Measurements from ENCODE around the gene RIMBP2.

The RIMBP2 gene

DNA sequence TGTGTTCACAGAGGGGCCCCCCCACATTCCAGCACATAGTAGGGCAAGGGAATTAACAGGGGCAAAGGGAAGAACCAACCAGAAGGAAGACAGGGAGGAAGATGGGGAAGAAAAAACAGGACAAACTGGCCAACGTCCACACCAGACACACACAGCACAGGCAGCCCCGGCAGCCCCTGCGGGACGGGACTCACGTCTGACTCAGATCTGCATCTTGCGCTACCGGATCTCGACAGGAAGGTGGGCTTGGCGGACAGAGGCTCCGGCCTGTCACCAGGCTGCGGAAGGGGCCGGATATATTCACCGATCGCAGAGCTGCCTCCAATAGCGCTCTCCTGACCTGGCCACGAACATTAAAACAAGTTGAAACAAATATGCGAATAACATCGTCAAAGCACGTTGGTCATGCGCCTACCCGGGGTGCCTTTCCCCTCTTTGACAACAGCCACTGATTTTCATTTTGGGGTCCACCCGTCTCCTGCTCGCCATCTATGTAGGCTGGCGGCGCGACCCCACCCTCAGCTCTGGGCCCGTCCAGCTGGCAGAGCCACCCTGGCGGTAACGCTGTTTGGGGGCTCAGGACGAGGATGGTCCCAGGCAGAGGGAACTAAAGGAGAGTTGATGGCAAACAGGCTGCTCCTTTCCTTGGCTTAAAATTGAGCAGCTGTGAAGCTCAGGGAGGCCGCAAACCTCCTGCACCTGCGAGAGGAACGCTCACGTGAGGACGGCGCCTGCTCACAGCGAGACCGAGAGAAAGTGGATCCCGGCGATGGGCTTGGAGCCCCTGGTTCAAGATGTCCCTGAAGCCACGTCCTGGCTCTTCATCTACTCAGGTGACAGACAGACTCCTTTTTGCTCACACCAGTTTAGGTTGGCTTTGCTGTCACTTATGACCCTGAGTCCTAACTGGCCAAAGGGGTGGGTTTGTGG is 264.8 kb downstream of the RIMBP2 start:
- TF ChIP-seq, protein P1, sequence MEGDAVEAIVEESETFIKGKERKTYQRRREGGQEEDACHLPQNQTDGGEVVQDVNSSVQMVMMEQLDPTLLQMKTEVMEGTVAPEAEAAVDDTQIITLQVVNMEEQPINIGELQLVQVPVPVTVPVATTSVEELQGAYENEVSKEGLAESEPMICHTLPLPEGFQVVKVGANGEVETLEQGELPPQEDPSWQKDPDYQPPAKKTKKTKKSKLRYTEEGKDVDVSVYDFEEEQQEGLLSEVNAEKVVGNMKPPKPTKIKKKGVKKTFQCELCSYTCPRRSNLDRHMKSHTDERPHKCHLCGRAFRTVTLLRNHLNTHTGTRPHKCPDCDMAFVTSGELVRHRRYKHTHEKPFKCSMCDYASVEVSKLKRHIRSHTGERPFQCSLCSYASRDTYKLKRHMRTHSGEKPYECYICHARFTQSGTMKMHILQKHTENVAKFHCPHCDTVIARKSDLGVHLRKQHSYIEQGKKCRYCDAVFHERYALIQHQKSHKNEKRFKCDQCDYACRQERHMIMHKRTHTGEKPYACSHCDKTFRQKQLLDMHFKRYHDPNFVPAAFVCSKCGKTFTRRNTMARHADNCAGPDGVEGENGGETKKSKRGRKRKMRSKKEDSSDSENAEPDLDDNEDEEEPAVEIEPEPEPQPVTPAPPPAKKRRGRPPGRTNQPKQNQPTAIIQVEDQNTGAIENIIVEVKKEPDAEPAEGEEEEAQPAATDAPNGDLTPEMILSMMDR (conservative IDR thresholded peaks at IDR 0.05; ENCODE audit: control insufficient read depth, insufficient read depth, low read depth, low read length), result no peak
- no peak overlapping the region for H3K4me3 ChIP-seq (ENCODE audit: control insufficient read depth, low read depth, low read length)
- no peak for DNase-seq (ENCODE audit: low read depth)

DNA sequence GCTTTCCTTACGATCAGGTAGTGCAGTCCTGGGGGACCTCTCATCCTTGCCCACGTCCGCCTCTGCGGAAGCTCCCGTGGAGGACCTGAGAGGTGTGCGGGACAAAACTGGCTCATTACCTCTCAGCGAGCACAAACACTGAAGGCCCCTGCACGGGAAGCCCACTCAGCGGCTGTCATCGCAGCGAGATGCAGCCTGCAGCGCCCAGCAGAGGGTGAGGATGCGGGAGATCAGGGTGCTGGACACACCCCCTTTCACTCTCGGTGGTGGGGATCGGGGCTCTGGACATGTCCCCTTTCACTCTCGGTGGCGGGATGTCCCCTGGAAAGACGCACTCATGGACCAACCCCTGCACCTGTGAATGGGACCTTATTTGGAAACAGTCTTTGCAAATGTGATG is 266.8 kb downstream of the RIMBP2 start:
- TF ChIP-seq, protein P1 (conservative IDR thresholded peaks at IDR 0.05; ENCODE audit: control insufficient read depth, insufficient read depth, low read depth, low read length), result no peak
- no peak for DNase-seq (ENCODE audit: low read depth)
- no peak overlapping the region for H3K4me3 ChIP-seq (ENCODE audit: control insufficient read depth, low read depth, low read length)

DNA sequence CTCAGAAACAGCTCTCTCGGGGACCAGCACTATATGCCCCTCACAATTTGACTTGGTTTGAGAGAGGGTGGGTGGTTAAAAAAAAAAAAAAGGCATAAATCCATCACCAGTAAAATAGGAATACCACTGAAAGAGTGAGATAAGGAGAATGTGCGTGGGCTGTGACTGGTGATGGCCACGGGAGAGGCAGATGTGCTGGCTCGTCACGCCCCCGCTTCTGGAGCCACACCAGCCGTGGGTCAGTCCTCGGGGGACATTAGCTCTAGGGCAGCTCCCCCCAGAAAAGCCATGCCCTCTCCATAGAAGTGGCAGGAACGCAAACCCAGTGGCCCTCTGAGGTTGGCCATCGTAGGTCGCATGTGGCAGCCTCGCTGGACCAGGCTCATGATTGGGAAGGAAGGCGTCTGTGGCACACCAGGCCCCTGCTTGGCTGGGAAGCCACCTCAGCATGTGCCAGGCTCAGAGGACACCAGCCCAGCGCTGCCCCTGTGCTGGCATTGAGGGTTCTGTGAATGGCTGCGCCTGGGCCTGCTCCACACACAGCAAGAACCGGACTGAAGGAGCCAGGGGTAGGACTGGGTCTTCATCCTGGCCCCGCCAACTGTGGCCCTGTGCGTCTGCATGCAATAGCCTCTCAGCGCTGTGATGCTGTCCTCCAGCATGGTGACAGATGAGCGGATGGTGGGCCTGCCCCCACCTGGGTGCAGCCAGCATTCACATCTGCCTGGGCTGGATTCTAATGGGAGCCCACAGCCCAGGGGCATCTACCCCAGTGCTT is 267.9 kb downstream of the RIMBP2 start:
- no peak overlapping the region for H3K4me3 ChIP-seq (ENCODE audit: control insufficient read depth, low read depth, low read length)
- DNase-seq (ENCODE audit: low read depth), result no peak
- TF ChIP-seq, protein P1 (conservative IDR thresholded peaks at IDR 0.05; ENCODE audit: control insufficient read depth, insufficient read depth, low read depth, low read length), result no peak

DNA sequence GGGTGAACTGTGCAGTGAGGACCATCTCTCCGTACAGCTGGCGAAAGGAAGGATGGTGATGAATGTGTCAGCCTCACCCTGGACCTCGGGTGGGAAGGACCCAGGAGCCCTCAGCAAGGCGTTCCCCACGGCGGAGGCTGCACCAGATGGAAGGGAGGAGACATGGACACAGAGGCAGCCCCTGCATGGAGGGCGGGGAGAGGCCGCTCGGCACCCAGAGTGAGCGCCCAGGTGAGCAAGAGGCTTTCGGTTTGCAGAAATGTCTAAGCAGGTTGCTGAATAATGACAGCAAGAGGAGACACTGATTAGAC is 268.5 kb downstream of the RIMBP2 start:
- H3K4me3 ChIP-seq (ENCODE audit: control insufficient read depth, low read depth, low read length), result no peak overlapping the region
- DNase-seq (ENCODE audit: low read depth), result no peak
- TF ChIP-seq, protein P1 (conservative IDR thresholded peaks at IDR 0.05; ENCODE audit: control insufficient read depth, insufficient read depth, low read depth, low read length), result no peak

DNA sequence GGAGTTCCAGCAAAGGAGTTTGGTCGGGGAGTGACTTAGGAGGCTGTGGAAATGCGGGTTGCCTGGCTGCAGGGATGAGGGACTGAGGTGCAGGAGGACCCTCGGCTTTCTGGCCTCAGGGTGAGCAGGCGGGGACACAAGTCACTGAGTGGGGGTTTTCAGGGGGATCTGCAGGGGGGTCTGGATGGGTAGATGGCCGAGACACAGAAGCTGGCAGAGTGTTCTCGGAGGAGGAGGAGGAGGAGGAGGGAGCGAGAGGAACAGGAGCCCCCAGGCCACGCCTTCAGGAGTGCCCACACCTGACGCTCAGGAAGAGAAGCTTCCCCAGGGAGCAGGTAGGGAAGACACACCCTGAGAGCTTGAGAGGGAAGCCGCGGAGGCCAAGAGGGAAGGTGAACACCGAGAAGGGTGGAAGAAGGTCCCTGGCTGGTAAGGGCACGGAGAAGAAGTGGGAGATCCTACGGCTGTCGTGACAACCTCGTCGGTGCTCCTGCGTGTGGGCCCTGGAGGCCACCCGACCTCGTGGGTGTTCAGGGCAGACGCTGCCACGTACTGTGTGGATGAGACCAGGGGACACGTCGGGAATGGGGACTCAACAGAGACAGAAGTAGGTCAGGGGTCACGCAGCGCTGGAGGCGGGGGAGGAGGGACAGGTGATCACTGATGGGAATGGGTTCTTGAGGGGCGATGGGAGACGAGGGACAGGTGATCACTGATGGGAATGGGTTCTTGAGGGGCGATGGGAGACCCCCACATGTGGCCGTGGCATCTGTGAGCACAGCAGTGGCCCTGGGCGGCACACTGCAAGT is 269.0 kb downstream of the RIMBP2 start:
- H3K4me3 ChIP-seq (ENCODE audit: control insufficient read depth, low read depth, low read length), result no peak overlapping the region
- TF ChIP-seq, protein P1 (conservative IDR thresholded peaks at IDR 0.05; ENCODE audit: control insufficient read depth, insufficient read depth, low read depth, low read length), result no peak
- DNase-seq (ENCODE audit: low read depth), result no peak

DNA sequence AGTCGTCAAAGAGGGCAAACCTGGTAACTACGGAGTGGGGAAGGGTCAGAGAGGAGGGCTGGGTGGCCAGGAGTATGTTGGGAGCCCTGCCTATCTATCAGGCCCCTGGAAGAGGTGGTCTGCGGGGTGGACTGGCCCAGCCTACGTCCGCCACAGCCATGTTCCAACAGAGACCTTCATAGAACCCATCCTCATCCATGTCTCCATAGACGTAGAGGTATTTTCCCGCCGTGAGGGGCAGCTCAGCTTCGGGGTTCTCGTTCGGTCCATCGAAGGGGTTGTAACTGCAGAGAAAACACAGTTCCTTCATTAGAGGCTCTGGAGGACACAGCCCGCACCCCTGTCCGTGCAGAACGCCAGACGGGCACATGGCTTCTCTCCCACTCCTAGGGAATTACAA is 271.1 kb downstream of the RIMBP2 start:
- TF ChIP-seq, protein P1 (conservative IDR thresholded peaks at IDR 0.05; ENCODE audit: control insufficient read depth, insufficient read depth, low read depth, low read length), result no peak
- DNase-seq (ENCODE audit: low read depth), result no peak

More for the DNA sequence above, 271.1 kb downstream of the RIMBP2 start:
- H3K4me3 ChIP-seq (ENCODE audit: control insufficient read depth, low read depth, low read length), result no peak overlapping the region

All from fibroblast of mammary gland (primary cell).